ENCODE results near the gene KIF5B.
"Not testable (repeated sequence)": the region's sequence is repeated elsewhere in the genome, so short reads cannot be mapped to it uniquely, and the experiment has no call there.

KIF5B gene

DNA sequence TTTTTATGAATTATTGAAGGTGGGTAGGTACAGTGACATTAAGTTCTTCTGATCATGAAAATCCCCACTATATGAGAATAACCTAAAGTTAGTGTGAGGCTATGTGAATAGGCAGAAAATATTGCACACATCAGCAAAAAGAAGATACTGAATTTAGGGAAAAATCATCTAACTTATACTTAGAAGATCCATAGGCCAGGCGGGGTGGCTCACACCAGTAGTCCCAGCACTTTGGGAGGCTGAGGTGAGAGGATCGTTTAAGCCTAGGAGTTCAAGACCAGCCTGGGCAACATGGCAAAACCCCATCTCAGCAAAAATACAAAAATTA lies 78.1 kb downstream of the KIF5B start:
- H3K36me3 ChIP-seq (ENCODE audit: control insufficient read depth, insufficient read depth, low read length, severe bottlenecking): no peaks in the 10 kb centered on the region
- no peaks in the 10 kb centered on the region for H3K9me3 ChIP-seq (ENCODE audit: control insufficient read depth, low read length)
- DNase-seq (ENCODE audit: low read depth): no peak
- no peak overlapping the region for H3K4me3 ChIP-seq (ENCODE audit: low read length)
- no peak overlapping the region for H3K9ac ChIP-seq (ENCODE audit: low read length)
- no peaks in the 10 kb centered on the region for H3K4me1 ChIP-seq (ENCODE audit: control insufficient read depth, insufficient read depth, low read length)
- H3K27me3 ChIP-seq (replicated peaks; ENCODE audit: control insufficient read depth, insufficient read depth, low read length): no peaks in the 10 kb centered on the region

DNA sequence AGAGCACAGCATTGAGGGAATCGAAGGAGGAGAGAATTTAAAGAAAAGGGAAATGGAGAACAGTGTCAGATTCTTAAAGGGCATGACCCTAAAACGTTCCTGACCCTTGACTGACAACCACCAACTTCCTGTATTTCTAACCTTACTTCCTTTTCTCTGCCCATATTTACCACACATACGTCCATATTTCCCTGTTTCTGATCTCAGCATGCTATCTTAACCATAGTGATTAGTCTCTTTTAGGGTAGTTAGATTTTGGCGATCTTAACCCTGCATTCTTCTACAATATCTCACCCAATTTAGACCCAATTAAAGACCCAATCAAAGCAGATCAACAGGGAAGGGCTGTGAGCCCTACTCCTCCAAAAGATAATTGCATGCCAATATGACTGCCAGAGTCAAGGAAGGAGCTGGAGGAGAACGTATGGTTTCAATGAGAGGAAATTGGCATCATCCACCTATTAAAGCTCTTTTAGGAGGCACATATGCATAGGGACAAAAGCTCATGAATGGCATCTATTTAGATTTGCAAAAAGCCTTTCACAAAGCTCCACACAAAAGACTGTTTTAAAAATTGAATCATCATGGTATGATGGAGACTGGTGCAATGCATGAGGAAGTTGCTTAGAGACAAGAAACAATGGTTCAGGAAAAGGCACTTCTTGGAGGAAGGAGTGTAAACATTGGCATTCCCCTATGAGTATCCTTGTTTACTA lies 78.6 kb downstream of the KIF5B start:
- Histone ChIP-seq H3K36me3 (ENCODE audit: control insufficient read depth, insufficient read depth, low read length, severe bottlenecking) (no peaks in the 10 kb centered on the region), H3K9me3 (ENCODE audit: control insufficient read depth, low read length) (no peaks in the 10 kb centered on the region), H3K9ac (ENCODE audit: low read length) (no peak overlapping the region), H3K27me3 (replicated peaks; ENCODE audit: control insufficient read depth, insufficient read depth, low read length) (no peaks in the 10 kb centered on the region), H3K4me1 (ENCODE audit: control insufficient read depth, insufficient read depth, low read length) (no peaks in the 10 kb centered on the region), H3K4me3 (ENCODE audit: low read length) (no peak overlapping the region)
- peak; percentile 59 for DNase-seq (ENCODE audit: low read depth)

DNA sequence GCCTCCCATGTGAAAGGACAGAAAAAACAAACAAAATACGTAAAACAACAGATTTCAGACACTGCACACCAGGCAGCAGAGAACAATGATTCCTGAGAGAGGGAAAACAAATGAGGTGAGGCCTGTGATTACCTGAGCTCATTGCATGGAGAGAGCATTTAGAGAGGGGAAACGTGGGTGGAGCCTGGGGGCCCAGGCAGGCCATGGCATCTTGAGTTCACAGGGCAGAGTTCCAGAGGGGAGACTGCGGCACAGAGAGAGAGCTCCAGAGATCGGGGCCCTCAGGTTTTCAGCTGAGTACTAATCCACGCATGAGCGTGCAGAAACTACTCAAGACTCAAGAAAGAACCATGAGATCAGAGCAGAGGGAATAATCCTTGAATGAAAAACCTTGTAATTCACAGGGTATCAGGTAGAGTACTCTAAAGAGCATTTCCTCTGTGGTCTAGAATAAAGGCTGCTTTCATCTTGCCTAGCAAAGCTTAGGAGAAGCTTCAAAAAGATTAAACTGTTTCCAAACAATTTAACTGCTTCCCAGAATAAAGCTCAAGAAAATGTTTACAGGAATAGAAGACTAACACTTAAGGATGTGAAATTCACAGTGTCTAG lies 81.0 kb downstream of the KIF5B start:
- Histone ChIP-seq H3K9me3 (ENCODE audit: control insufficient read depth, low read length) (no peaks in the 10 kb centered on the region), H3K4me3 (ENCODE audit: low read length) (no peak overlapping the region), H3K9ac (ENCODE audit: low read length) (no peak overlapping the region), H3K27me3 (replicated peaks; ENCODE audit: control insufficient read depth, insufficient read depth, low read length) (no peaks in the 10 kb centered on the region), H3K4me1 (ENCODE audit: control insufficient read depth, insufficient read depth, low read length) (no peaks in the 10 kb centered on the region), H3K36me3 (ENCODE audit: control insufficient read depth, insufficient read depth, low read length, severe bottlenecking) (no peaks in the 10 kb centered on the region)
- no peak for DNase-seq (ENCODE audit: low read depth)

DNA sequence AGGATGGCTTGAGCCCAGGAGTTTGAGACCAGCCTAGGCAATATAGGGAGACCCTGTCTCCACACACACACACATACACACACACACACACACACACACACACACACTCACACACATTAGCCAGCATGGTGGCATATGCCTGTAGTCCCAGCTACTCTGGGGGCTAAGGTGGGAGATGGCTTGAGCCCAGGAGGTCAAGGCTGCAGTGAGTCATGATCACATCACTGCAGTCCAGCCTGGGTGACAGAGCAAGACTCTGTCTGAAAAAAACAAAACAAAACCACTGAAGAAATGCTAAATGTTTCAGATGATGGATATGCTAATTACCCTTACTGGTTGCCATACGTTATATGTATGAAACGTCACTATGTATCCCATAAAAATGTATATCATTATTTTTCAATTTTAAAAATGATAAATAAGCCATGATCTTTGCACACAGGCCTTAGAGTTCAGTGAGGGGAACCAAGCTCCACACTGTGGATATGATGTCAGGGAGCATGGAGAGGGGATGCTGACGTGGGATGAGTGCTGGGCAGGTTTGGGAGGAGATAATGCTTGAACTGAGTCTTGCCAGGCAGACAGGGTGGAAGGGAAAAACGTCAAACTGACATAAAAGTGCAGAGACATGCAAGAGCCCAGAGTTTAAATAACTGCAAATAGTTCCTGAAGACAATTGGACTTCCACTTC lies 81.6 kb downstream of the KIF5B start:
- Histone ChIP-seq H3K36me3 (ENCODE audit: control insufficient read depth, insufficient read depth, low read length, severe bottlenecking) (no peaks in the 10 kb centered on the region), H3K9ac (ENCODE audit: low read length) (no peak overlapping the region), H3K4me1 (ENCODE audit: control insufficient read depth, insufficient read depth, low read length) (no peaks in the 10 kb centered on the region), H3K27me3 (replicated peaks; ENCODE audit: control insufficient read depth, insufficient read depth, low read length) (no peaks in the 10 kb centered on the region), H3K4me3 (ENCODE audit: low read length) (no peak overlapping the region), H3K9me3 (ENCODE audit: control insufficient read depth, low read length) (no peaks in the 10 kb centered on the region)
- DNase-seq (ENCODE audit: low read depth): no peak

DNA sequence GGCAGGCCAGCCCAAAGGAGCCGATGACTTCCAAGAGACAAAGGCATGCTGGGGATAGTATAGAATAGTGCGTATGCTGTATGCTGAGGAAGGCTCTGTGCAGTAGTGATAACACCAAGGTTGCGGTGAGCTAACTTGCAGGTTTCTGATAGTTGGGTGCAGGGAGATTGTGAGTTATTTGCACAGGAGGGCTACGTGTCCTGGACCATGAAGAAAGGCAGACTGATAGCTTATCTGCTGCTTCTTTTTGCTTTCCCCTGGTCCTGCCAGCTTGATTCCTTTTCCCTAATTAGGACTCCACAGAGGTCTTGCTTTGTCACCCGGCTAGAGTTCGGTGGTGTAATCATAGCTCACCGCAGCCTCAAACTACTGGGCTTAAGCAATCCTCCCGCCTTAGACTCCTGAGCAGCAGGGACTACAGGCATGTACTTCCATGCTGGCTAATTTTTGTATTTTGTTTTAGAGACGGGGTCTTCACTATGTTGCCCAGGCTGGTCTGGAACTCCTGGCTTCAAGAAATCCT lies 83.6 kb downstream of the KIF5B start:
- no peaks in the 10 kb centered on the region for H3K4me1 ChIP-seq (ENCODE audit: control insufficient read depth, insufficient read depth, low read length)
- no peak overlapping the region for H3K9ac ChIP-seq (ENCODE audit: low read length)
- H3K9me3 ChIP-seq (ENCODE audit: control insufficient read depth, low read length): no peaks in the 10 kb centered on the region
- H3K36me3 ChIP-seq (ENCODE audit: control insufficient read depth, insufficient read depth, low read length, severe bottlenecking): no peaks in the 10 kb centered on the region
- no peak overlapping the region for H3K4me3 ChIP-seq (ENCODE audit: low read length)
- no peak for DNase-seq (ENCODE audit: low read depth)
- H3K27me3 ChIP-seq (replicated peaks; ENCODE audit: control insufficient read depth, insufficient read depth, low read length): no peaks in the 10 kb centered on the region

DNA sequence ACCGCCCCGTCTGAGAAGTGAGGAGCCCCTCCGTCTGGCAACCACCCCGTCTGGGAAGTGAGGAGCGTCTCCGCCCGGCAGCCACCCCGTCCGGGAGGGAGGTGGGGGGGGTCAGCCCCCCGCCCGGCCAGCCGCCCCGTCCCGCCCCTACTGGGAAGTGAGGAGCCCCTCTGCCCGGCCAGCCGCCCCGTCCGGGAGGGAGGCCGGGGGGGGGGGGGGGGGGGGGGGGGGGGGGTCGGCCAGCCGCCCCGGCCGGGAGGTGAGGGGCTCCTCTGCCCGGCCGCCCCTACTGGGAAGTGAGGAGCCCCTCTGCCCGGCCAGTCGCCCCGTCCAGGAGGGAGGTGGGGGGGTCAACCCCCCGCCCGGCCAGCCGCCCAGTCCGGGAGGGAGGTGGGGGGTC lies 86.4 kb downstream of the KIF5B start:
- DNase-seq (ENCODE audit: low read depth): not testable (repeated sequence)

DNA sequence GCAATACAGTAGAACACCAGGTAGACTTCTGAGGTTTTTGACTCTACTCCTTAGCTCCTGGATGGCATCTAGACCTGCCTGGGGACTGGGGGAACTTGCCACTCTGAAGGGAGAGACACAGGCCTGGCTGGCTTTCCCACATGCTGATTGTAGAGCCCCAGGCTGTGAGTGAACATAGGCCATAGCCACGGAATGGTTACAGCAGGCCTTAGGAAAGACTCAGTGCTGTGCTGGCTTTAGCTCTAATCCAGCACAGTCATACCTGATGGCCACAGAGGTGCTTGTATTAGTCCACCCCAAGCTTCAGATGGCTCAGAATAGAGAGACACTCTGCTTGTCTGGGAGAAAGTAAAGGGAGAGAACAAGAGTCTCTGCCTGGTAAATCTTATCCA lies 92.6 kb downstream of the KIF5B start:
- no peaks in the 10 kb centered on the region for H3K36me3 ChIP-seq (ENCODE audit: control insufficient read depth, insufficient read depth, low read length, severe bottlenecking)
- no peak for DNase-seq (ENCODE audit: low read depth)
- H3K4me3 ChIP-seq (ENCODE audit: low read length): no peak overlapping the region
- no peaks in the 10 kb centered on the region for H3K27me3 ChIP-seq (replicated peaks; ENCODE audit: control insufficient read depth, insufficient read depth, low read length)
- no peak overlapping the region for H3K9ac ChIP-seq (ENCODE audit: low read length)
- peaks cover 25% of the 10 kb centered on the region for H3K4me1 ChIP-seq (ENCODE audit: control insufficient read depth, insufficient read depth, low read length)
- H3K9me3 ChIP-seq (ENCODE audit: control insufficient read depth, low read length): no peaks in the 10 kb centered on the region

More for the DNA sequence above, 86.4 kb downstream of the KIF5B start:
- not testable (repeated sequence) for H3K9me3 ChIP-seq (ENCODE audit: control insufficient read depth, low read length); H3K27me3 ChIP-seq (replicated peaks; ENCODE audit: control insufficient read depth, insufficient read depth, low read length); H3K4me1 ChIP-seq (ENCODE audit: control insufficient read depth, insufficient read depth, low read length); H3K36me3 ChIP-seq (ENCODE audit: control insufficient read depth, insufficient read depth, low read length, severe bottlenecking); H3K9ac ChIP-seq (ENCODE audit: low read length); H3K4me3 ChIP-seq (ENCODE audit: low read length)

DNA sequence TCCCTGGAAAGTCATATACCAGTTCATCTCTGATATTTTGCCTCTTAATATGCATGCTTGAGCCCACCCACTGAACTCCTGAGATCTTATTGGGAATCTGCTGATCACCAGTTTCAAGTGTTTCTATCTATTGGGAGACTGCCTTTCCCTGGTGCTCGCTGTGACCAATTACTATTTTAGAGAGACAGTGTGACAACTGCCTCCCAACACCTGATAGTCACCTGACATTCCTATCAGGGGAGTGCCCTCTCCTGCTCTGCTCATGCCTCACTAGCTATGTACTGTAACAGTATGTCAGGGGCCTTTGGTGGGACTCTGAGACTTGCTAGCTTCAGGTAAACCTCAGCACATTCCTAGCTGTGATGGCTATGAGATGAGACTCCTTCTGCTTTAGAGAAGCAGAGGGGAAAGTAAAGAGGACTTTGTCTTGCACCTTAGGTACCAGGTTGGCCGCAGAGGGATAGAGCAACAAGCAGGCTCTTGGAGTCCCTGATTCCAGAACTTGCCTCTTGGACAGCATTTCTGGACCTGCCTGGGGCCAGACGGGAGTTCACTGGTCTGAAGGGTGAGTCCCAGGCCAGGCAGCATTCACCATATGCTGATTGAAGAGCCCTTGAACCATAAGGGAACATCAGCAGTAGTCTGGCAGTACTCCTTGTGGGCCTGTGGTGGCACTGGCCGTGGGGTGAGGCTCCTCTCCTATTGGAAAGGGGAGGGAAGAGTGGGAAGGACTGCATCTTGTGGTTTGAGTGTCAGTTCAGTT lies 93.2 kb downstream of the KIF5B start:
- Histone ChIP-seq H3K9me3 (ENCODE audit: control insufficient read depth, low read length) (no peaks in the 10 kb centered on the region), H3K4me3 (ENCODE audit: low read length) (no peak overlapping the region), H3K27me3 (replicated peaks; ENCODE audit: control insufficient read depth, insufficient read depth, low read length) (no peaks in the 10 kb centered on the region), H3K4me1 (ENCODE audit: control insufficient read depth, insufficient read depth, low read length) (peaks cover 25% of the 10 kb centered on the region), H3K36me3 (ENCODE audit: control insufficient read depth, insufficient read depth, low read length, severe bottlenecking) (no peaks in the 10 kb centered on the region), H3K9ac (ENCODE audit: low read length) (no peak overlapping the region)
- DNase-seq (ENCODE audit: low read depth): no peak

DNA sequence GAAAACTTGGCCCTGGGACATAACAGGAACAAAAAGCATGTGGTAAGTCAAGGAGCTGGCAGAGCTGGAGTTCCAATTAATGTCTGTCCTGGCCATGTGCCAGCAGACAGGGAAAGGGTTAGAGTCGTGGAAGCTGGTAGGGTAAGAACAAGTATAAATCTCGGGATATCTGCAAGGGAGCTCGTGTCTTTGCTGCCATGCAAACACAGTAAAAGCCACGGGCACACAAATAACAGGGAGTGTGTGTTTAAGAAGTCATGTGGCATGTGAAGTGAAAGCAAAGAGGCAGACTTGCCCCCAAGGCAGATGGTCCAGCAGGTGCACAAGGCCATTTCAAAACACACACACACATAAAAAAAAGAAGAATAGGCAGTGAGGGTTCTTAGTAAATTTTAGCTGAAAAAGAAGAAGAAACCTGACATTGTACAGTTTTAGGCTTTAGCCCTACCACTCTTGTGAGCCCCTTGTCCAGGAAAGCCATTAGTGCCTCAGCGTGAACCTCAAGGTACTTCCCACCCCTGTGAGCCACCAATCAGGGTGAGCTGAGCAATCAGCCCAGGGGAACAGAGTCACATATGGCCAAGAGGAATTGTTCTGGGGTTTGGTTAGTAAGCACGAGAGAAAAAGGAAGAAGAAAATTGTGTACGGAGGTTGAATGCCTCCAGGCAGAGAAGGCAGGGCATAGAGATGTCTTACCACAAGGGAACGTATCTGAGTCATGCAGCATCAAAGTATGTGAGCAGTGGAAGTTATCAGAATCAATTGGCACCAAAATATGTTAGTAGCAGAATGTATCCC lies 94.7 kb downstream of the KIF5B start:
- no peak overlapping the region for H3K4me3 ChIP-seq (ENCODE audit: low read length)
- H3K9ac ChIP-seq (ENCODE audit: low read length): no peak overlapping the region
- no peaks in the 10 kb centered on the region for H3K9me3 ChIP-seq (ENCODE audit: control insufficient read depth, low read length)
- peaks cover 25% of the 10 kb centered on the region for H3K4me1 ChIP-seq (ENCODE audit: control insufficient read depth, insufficient read depth, low read length)
- no peaks in the 10 kb centered on the region for H3K36me3 ChIP-seq (ENCODE audit: control insufficient read depth, insufficient read depth, low read length, severe bottlenecking)
- H3K27me3 ChIP-seq (replicated peaks; ENCODE audit: control insufficient read depth, insufficient read depth, low read length): no peaks in the 10 kb centered on the region
- peak; percentile 74 for DNase-seq (ENCODE audit: low read depth)

DNA sequence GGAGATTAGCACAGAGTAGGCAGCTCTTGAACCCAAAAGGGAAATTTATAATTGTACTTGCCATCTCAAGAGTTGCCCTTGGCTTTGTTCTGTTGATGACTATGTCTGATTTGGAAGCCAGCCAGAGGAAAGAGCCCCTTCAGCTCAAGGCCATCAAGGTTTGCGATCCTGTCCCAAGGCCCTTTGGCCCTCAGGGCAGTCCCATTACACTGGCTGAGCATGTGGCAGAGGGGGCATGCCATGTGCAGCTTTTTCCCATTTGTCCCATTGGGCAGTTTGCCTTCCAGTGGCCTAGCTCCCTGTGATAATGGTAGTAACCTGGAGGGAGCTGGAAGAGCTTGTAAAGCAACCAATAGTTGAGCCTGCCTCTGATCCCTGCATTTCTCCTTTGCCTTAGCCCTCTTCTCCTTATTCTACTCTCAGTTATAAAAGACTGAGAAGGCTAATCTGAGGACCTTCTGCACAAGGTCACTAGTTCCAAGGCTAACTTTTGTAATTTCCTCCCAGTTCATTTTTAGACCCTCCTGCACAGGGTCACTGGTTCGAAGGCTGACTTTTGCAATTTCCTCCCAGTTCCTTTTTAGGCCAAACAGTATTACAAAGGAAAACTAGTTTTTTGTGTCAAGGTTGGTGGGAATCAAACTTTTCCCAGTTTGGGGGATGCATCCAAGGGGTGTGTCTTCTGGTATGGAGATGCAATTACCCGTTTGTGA lies 96.6 kb downstream of the KIF5B start:
- no peaks in the 10 kb centered on the region for H3K27me3 ChIP-seq (replicated peaks; ENCODE audit: control insufficient read depth, insufficient read depth, low read length)
- DNase-seq (ENCODE audit: low read depth): no peak
- H3K36me3 ChIP-seq (ENCODE audit: control insufficient read depth, insufficient read depth, low read length, severe bottlenecking): no peaks in the 10 kb centered on the region
- H3K9ac ChIP-seq (ENCODE audit: low read length): no peak overlapping the region
- peaks cover 25% of the 10 kb centered on the region for H3K4me1 ChIP-seq (ENCODE audit: control insufficient read depth, insufficient read depth, low read length)
- no peaks in the 10 kb centered on the region for H3K9me3 ChIP-seq (ENCODE audit: control insufficient read depth, low read length)
- H3K4me3 ChIP-seq (ENCODE audit: low read length): no peak overlapping the region

All from adipocyte (in vitro differentiated cells).